HepG2 (cell line): ENCODE results near the gene RALB. TPM values are rescaled to one million over a fixed set of nuclear protein-coding genes. Genes with fewer than 3 reads are reported as not detected.

Source experiments
- BORCS8-MEF2B ChIP-seq: sonication (generic); formaldehyde crosslinking; IDR thresholded peaks from 2 replicates; pipeline ENCODE4 v1.8.0; 2022; ENCODE audit warnings: mild to moderate bottlenecking, missing genetic modification reagents
- CC2D1A ChIP-seq: sonication (generic); formaldehyde crosslinking; IDR thresholded peaks from 2 replicates; pipeline ENCODE4 v1.8.1; 2023; ENCODE audit warnings: mild to moderate bottlenecking, missing genetic modification reagents
- ESRRA ChIP-seq: sonication (generic); formaldehyde crosslinking; IDR thresholded peaks from 2 replicates; pipeline ENCODE4 v1.5.1; 2020; ENCODE audit warnings: mild to moderate bottlenecking, low read depth, missing genetic modification reagents
- GABPB1 ChIP-seq: IDR thresholded peaks from 2 replicates; pipeline ENCODE4 v1.6.1; 2016; ENCODE audit warnings: mild to moderate bottlenecking, missing genetic modification reagents, moderate library complexity, missing compliant biosample characterization
- ISX ChIP-seq: sonication (generic); formaldehyde crosslinking; conservative IDR thresholded peaks from 2 replicates; pipeline ENCODE4 v1.5.0; 2020; ENCODE audit warnings: missing genetic modification reagents
- MAF1 ChIP-seq: sonication (generic); formaldehyde crosslinking; IDR thresholded peaks from 2 replicates; pipeline ENCODE4 v1.5.0; 2020; ENCODE audit warnings: missing genetic modification reagents, borderline replicate concordance
- NFYB ChIP-seq: sonication (generic); formaldehyde crosslinking; IDR thresholded peaks from 2 replicates; pipeline ENCODE4 v1.4.0; 2020; ENCODE audit warnings: missing genetic modification reagents
- NONO ChIP-seq, 2 experiments: fragments of 450-650 bp in 1 of 2; sonication (generic) in 1 of 2; formaldehyde crosslinking in 1 of 2; IDR thresholded peaks in 1 of 2; conservative IDR thresholded peaks in 1 of 2; 2 replicates each; pipeline versions ENCODE4 v1.6.1 to v1.8.0; 2017 to 2022; ENCODE audit warnings: mild to moderate bottlenecking in 1 of 2, missing genetic modification reagents in 1 of 2, moderate library complexity in 1 of 2
- SNAPC2 ChIP-seq: sonication (generic); formaldehyde crosslinking; IDR thresholded peaks from 2 replicates; pipeline ENCODE4 v1.8.1; 2022; ENCODE audit warnings: mild to moderate bottlenecking, missing genetic modification reagents
- SRY ChIP-seq: sonication (generic); formaldehyde crosslinking; IDR thresholded peaks from 2 replicates; pipeline ENCODE4 v1.8.0; 2022; ENCODE audit warnings: mild to moderate bottlenecking, missing genetic modification reagents
- ZEB1 ChIP-seq: IDR thresholded peaks from 2 replicates; pipeline ENCODE4 v1.6.1; 2012; ENCODE audit warnings: mild to moderate bottlenecking, low read depth, inconsistent platforms; ENCODE audit not compliant: insufficient replicate concordance
- ZKSCAN8 ChIP-seq: IDR thresholded peaks from 2 replicates; pipeline ENCODE4 v1.6.1; 2016; ENCODE audit warnings: borderline replicate concordance, missing genetic modification reagents, missing compliant biosample characterization
- ZNF34 ChIP-seq: sonication (generic); formaldehyde crosslinking; IDR thresholded peaks from 2 replicates; pipeline ENCODE4 v1.4.0; 2020; ENCODE audit warnings: mild to moderate bottlenecking, missing genetic modification reagents, borderline replicate concordance
- ZNF782 ChIP-seq: sonication (generic); formaldehyde crosslinking; IDR thresholded peaks from 2 replicates; pipeline ENCODE4 v1.4.0; 2020; ENCODE audit warnings: missing genetic modification reagents, mild to moderate bottlenecking, borderline replicate concordance
- polyA plus RNA-seq, 8 experiments: library from polyadenylated mRNA; depleted of rRNA in 3 of 8; stranded (reverse) in 7 of 8; unstranded in 1 of 8; fragments of >200 nt; fragmentation: Illumina TruSeq in 4 of 8; extraction: Trizol in 4 of 8; gene quantifications; 2 replicates each; pipeline versions ENCODE4 v1.2.1 to v1.2.3, GENCODE V29; 2011 to 2016; ENCODE audit warnings: low read depth in 4 of 8, missing spikeins in 1 of 8, mixed read lengths in 1 of 8; ENCODE audit not compliant: insufficient read depth in 1 of 8
- total RNA-seq, 5 experiments: library from RNA; depleted of rRNA; stranded (reverse); fragments of >200 nt; fragmentation: Illumina TruSeq; extraction: Trizol; gene quantifications; 2 replicates each; pipeline ENCODE4 v1.2.3, GENCODE V29; 2016; ENCODE audit warnings: low read depth in 1 of 5
- TF ChIP-seq, protein P1 (sequence below): IDR thresholded peaks from 2 replicates; pipeline ENCODE4 v1.6.1; 2018; ENCODE audit warnings: missing genetic modification reagents, mild to moderate bottlenecking, missing compliant biosample characterization
- TF ChIP-seq, protein P2 (sequence below): sonication (generic); formaldehyde crosslinking; IDR thresholded peaks from 2 replicates; pipeline ENCODE4 v1.9.0; 2021; ENCODE audit warnings: missing genetic modification reagents, borderline replicate concordance
- TF ChIP-seq, protein P3 (sequence below): sonication (generic); formaldehyde crosslinking; IDR thresholded peaks from 2 replicates; pipeline ENCODE4 v1.4.0; 2020; ENCODE audit warnings: missing genetic modification reagents
- TF ChIP-seq, protein P4 (sequence below): sonication (generic); formaldehyde crosslinking; IDR thresholded peaks from 2 replicates; pipeline ENCODE4 v1.5.0; 2020; ENCODE audit warnings: missing genetic modification reagents
- TF ChIP-seq, protein P5 (sequence below): sonication (generic); formaldehyde crosslinking; conservative IDR thresholded peaks from 2 replicates; pipeline ENCODE4 v1.8.0; 2022; ENCODE audit warnings: mild to moderate bottlenecking, moderate library complexity, missing genetic modification reagents

The RALB gene
- total and polyA plus RNA-seq, 2 of the 13 experiments (the other 11 are each of a cell fraction or from before 2014, with no cell fraction given): 37.8 to 43.2 TPM

DNA sequence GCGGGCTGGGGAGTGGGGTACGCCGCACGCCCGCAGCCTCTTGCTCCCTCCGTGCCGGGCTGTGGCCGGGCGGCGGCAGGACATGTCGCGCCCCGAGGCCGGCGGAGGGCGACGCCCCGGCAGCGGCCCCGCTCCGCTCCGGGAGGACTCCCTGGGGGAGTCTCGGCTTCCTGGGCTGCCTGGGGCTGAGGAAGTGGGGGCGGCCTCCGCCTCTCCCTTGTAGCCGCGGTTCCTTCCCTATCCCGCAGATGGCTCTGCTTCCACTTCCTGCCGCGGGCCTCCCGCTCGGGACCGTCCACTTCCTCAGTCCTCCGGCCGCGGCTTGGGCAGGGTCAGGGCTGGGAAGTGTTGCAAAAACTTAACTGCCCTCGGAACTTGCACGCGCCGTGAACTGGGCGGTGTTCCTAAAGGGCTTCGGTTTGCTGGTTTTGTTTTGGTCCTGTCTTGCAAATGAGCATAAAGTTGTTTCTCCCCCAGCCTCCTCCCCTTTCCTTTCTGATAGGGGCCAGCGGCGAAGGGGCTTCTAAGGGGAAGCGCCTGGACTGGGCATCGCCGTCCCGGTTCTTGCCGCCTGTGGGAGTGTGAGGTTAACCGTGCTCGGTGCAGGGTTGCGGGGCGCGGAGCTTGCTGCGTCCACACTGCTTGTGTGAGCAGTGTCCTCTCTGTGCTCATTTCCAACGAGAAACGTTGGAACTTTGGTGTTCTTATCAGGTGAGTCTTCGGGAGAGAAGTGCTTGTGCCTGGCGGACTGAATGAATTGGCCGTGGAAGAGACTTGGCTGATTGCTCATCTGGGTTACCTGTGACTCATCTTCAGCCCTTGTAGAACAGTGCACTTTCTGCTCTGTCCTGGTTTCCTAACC is 600 bp downstream of the RALB start (continued):
- TF ChIP-seq, protein P1, sequence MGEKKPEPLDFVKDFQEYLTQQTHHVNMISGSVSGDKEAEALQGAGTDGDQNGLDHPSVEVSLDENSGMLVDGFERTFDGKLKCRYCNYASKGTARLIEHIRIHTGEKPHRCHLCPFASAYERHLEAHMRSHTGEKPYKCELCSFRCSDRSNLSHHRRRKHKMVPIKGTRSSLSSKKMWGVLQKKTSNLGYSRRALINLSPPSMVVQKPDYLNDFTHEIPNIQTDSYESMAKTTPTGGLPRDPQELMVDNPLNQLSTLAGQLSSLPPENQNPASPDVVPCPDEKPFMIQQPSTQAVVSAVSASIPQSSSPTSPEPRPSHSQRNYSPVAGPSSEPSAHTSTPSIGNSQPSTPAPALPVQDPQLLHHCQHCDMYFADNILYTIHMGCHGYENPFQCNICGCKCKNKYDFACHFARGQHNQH: peak; percentile 45; the same call in 1 of the 2 replicates
- peak; percentile 22; the same call in 1 of the 2 replicates for TF ChIP-seq SRY (CRISPR knock-in tag)
- TF ChIP-seq ZKSCAN8 (CRISPR knock-in tag): no peak
- TF ChIP-seq, protein P2, sequence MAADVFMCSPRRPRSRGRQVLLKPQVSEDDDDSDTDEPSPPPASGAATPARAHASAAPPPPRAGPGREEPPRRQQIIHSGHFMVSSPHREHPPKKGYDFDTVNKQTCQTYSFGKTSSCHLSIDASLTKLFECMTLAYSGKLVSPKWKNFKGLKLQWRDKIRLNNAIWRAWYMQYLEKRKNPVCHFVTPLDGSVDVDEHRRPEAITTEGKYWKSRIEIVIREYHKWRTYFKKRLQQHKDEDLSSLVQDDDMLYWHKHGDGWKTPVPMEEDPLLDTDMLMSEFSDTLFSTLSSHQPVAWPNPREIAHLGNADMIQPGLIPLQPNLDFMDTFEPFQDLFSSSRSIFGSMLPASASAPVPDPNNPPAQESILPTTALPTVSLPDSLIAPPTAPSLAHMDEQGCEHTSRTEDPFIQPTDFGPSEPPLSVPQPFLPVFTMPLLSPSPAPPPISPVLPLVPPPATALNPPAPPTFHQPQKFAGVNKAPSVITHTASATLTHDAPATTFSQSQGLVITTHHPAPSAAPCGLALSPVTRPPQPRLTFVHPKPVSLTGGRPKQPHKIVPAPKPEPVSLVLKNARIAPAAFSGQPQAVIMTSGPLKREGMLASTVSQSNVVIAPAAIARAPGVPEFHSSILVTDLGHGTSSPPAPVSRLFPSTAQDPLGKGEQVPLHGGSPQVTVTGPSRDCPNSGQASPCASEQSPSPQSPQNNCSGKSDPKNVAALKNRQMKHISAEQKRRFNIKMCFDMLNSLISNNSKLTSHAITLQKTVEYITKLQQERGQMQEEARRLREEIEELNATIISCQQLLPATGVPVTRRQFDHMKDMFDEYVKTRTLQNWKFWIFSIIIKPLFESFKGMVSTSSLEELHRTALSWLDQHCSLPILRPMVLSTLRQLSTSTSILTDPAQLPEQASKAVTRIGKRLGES (CRISPR knock-in tag): no peak
- no peak for TF ChIP-seq ISX (CRISPR knock-in tag)
- TF ChIP-seq ZNF34: no peak
- TF ChIP-seq SNAPC2 (CRISPR knock-in tag): 0 out of 2 replicates have a peak, but pooled peaks have one; percentile 47
- TF ChIP-seq GABPB1: peak; percentile 84
- no peak for TF ChIP-seq ESRRA (CRISPR knock-in tag)
- TF ChIP-seq NONO (IDR thresholded peaks at IDR 0.05): no peak
- no peak; the same call in 1 of the 2 replicates for TF ChIP-seq NONO (CRISPR knock-in tag; conservative IDR thresholded peaks at IDR 0.05)
- TF ChIP-seq NFYB (CRISPR knock-in tag): no peak
- TF ChIP-seq ZNF782 (CRISPR knock-in tag): no peak; the same call in 1 of the 2 replicates
- TF ChIP-seq BORCS8-MEF2B (CRISPR knock-in tag): peak; percentile 63; the same call in 1 of the 2 replicates
- TF ChIP-seq CC2D1A (CRISPR knock-in tag): no peak
- TF ChIP-seq, protein P3, sequence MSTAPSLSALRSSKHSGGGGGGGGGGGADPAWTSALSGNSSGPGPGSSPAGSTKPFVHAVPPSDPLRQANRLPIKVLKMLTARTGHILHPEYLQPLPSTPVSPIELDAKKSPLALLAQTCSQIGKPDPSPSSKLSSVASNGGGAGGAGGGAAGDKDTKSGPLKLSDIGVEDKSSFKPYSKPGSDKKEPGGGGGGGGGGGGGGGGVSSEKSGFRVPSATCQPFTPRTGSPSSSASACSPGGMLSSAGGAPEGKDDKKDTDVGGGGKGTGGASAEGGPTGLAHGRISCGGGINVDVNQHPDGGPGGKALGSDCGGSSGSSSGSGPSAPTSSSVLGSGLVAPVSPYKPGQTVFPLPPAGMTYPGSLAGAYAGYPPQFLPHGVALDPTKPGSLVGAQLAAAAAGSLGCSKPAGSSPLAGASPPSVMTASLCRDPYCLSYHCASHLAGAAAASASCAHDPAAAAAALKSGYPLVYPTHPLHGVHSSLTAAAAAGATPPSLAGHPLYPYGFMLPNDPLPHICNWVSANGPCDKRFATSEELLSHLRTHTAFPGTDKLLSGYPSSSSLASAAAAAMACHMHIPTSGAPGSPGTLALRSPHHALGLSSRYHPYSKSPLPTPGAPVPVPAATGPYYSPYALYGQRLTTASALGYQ: 0 out of 2 replicates have a peak, but pooled peaks have one; percentile 21
- TF ChIP-seq ZEB1: peak; percentile 26
- TF ChIP-seq, protein P4, sequence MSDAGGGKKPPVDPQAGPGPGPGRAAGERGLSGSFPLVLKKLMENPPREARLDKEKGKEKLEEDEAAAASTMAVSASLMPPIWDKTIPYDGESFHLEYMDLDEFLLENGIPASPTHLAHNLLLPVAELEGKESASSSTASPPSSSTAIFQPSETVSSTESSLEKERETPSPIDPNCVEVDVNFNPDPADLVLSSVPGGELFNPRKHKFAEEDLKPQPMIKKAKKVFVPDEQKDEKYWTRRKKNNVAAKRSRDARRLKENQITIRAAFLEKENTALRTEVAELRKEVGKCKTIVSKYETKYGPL (CRISPR knock-in tag): no peak
- TF ChIP-seq, protein P5, sequence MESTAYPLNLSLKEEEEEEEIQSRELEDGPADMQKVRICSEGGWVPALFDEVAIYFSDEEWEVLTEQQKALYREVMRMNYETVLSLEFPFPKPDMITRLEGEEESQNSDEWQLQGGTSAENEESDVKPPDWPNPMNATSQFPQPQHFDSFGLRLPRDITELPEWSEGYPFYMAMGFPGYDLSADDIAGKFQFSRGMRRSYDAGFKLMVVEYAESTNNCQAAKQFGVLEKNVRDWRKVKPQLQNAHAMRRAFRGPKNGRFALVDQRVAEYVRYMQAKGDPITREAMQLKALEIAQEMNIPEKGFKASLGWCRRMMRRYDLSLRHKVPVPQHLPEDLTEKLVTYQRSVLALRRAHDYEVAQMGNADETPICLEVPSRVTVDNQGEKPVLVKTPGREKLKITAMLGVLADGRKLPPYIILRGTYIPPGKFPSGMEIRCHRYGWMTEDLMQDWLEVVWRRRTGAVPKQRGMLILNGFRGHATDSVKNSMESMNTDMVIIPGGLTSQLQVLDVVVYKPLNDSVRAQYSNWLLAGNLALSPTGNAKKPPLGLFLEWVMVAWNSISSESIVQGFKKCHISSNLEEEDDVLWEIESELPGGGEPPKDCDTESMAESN: 0 out of 2 replicates have a peak, but pooled peaks have one; percentile 1
- TF ChIP-seq MAF1 (CRISPR knock-in tag): peak; percentile 79; the same call in 1 of the 2 replicates
